IPS-18a (cell line): ENCODE measurements around the gene ISYNA1.

Source experiments
- H3K27ac ChIP-seq: one replicate; pipeline ENCODE4 v1.5.1; 2013; ENCODE audit warnings: low read length
- H3K27me3 ChIP-seq: one replicate; pipeline ENCODE4 v1.6.1; 2013; ENCODE audit warnings: mild to moderate bottlenecking, low read length; ENCODE audit not compliant: control insufficient read depth, insufficient read depth
- H3K36me3 ChIP-seq: one replicate; pipeline ENCODE4 v1.6.1; 2013; ENCODE audit warnings: low read depth, low read length; ENCODE audit not compliant: control insufficient read depth
- H3K4me1 ChIP-seq: one replicate; pipeline ENCODE4 v1.6.1; 2013; ENCODE audit warnings: low read depth, low read length; ENCODE audit not compliant: control insufficient read depth
- H3K4me3 ChIP-seq: one replicate; pipeline ENCODE4 v1.5.1; 2013; ENCODE audit warnings: low read length
- H3K9ac ChIP-seq: one replicate; pipeline ENCODE4 v1.6.1; 2013; ENCODE audit warnings: mild to moderate bottlenecking, low read length, moderate library complexity
- H3K9me3 ChIP-seq: one replicate; pipeline ENCODE4 v1.6.1; 2013; ENCODE audit warnings: low read depth, low read length; ENCODE audit not compliant: control insufficient read depth

Gene ISYNA1

GRCh38 chr19:18475762-18476331, 37.9 kb upstream of the ISYNA1 start:
- Histone ChIP-seq H3K27me3 (no peaks in the 10 kb centered on the region), H3K9ac (no peak overlapping the region), H3K36me3 (no peaks in the 10 kb centered on the region), H3K4me1 (no peaks in the 10 kb centered on the region), H3K27ac (no peak overlapping the region), H3K4me3 (no peak overlapping the region), H3K9me3 (no peaks in the 10 kb centered on the region)

- H3K27ac ChIP-seq: no peak overlapping the region
- no peak overlapping the region for H3K4me3 ChIP-seq
- no peaks in the 10 kb centered on the region for H3K4me1 ChIP-seq
- H3K27me3 ChIP-seq: no peaks in the 10 kb centered on the region
- H3K36me3 ChIP-seq: no peaks in the 10 kb centered on the region
- H3K9me3 ChIP-seq: no peaks in the 10 kb centered on the region
- H3K9ac ChIP-seq: no peak overlapping the region
Measured at GRCh38 chr19:18475004-18475453, 37.1 kb upstream of the ISYNA1 start.

DNA sequence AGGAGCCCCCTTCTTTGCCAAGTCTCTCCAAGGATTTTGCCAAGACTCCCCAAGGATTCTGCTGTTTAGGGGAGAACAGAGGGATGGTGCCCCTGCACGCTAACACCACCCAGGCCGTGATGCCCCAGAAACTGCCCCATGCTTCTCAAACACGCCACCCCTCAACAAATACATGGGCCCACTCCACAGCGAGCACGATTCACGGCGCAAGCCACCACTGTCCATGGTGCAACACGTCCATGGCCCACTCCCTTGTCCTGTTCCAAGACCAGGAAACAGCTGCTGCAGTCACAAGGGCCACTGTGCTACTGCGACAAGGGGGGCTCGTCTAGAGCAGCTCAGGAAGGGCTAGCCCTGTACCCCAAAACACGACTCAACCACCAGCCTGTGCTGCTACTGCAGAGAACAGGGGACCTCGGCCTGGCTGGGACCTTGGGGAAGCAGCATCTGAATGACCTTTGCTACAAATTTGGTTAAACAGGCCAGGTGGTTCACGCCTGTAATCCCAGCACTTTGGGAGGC, 36.5 kb upstream of the ISYNA1 start:
- H3K9ac ChIP-seq: no peak overlapping the region
- no peaks in the 10 kb centered on the region for H3K9me3 ChIP-seq
- H3K27ac ChIP-seq: no peak overlapping the region
- H3K27me3 ChIP-seq: no peaks in the 10 kb centered on the region
- H3K4me1 ChIP-seq: no peaks in the 10 kb centered on the region
- no peak overlapping the region for H3K4me3 ChIP-seq
- no peaks in the 10 kb centered on the region for H3K36me3 ChIP-seq

DNA sequence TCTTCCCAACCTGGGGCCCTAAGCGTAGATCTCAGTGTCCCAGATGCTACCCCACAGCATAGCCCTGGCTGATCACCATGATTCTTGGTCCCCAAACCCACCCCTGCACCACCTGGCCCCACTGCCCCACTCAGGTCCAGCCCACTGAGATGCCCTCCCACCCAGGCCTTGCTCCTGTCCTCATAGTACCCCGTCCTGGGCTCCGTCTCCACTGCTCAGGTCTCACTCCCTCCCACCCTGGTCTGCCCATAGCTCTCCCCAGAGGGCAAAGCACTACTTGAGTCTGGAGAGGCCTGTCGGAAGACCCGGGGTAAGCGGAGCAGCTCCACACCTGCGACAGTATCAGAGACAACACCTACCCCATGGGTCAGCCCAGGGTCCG, 35.8 kb upstream of the ISYNA1 start:
- no peaks in the 10 kb centered on the region for H3K27me3 ChIP-seq
- H3K27ac ChIP-seq: no peak overlapping the region
- no peaks in the 10 kb centered on the region for H3K4me1 ChIP-seq
- no peaks in the 10 kb centered on the region for H3K9me3 ChIP-seq
- H3K36me3 ChIP-seq: no peaks in the 10 kb centered on the region
- no peak overlapping the region for H3K4me3 ChIP-seq
- H3K9ac ChIP-seq: no peak overlapping the region

GRCh38 chr19:18473003-18473705, 35.2 kb upstream of the ISYNA1 start:
- Histone ChIP-seq H3K4me1 (no peaks in the 10 kb centered on the region), H3K27ac (no peak overlapping the region)

GRCh38 chr19:18470787-18471186, 32.9 kb upstream of the ISYNA1 start:
- H3K27ac ChIP-seq: no peak overlapping the region
- no peaks in the 10 kb centered on the region for H3K4me1 ChIP-seq
- no peaks in the 10 kb centered on the region for H3K9me3 ChIP-seq
- H3K27me3 ChIP-seq: no peaks in the 10 kb centered on the region
- no peaks in the 10 kb centered on the region for H3K36me3 ChIP-seq
- H3K4me3 ChIP-seq: no peak overlapping the region
- no peak overlapping the region for H3K9ac ChIP-seq

More at GRCh38 chr19:18473003-18473705, 35.2 kb upstream of the ISYNA1 start:
- no peaks in the 10 kb centered on the region for H3K9me3 ChIP-seq
- no peak overlapping the region for H3K4me3 ChIP-seq
- no peaks in the 10 kb centered on the region for H3K36me3 ChIP-seq
- H3K27me3 ChIP-seq: no peaks in the 10 kb centered on the region
- no peak overlapping the region for H3K9ac ChIP-seq

- Histone ChIP-seq H3K27ac (no peak overlapping the region), H3K4me1 (no peaks in the 10 kb centered on the region), H3K9me3 (no peaks in the 10 kb centered on the region)
Measured at GRCh38 chr19:18469069-18469846, 31.3 kb upstream of the ISYNA1 start.

DNA sequence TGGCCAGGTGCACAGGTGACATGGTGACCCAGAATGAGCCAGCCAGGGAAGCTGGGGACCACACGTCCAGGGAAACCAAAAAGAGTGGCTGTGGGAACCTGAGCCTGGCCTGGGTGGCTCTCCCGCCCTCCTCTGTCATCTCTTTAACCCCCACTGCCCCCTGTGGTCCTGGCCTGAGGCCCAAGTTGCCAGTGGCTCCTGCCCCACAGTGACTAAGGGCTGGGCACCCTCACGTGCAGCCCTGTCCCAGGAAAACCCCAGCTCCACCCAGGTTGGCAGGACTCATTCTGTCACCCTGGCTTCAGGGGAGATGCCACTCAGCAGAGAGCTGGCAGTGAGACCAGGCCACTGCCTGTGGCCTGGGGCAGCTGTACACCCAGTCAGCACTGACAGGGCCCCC, 30.6 kb upstream of the ISYNA1 start:
- Histone ChIP-seq H3K9me3 (no peaks in the 10 kb centered on the region), H3K27ac (no peak overlapping the region), H3K9ac (no peak overlapping the region), H3K4me1 (no peaks in the 10 kb centered on the region), H3K36me3 (peaks cover 2% of the 10 kb centered on the region), H3K27me3 (no peaks in the 10 kb centered on the region), H3K4me3 (no peak overlapping the region)

More at GRCh38 chr19:18469069-18469846, 31.3 kb upstream of the ISYNA1 start:
- no peaks in the 10 kb centered on the region for H3K27me3 ChIP-seq
- H3K9ac ChIP-seq: no peak overlapping the region
- peaks cover 2% of the 10 kb centered on the region for H3K36me3 ChIP-seq
- H3K4me3 ChIP-seq: no peak overlapping the region

DNA sequence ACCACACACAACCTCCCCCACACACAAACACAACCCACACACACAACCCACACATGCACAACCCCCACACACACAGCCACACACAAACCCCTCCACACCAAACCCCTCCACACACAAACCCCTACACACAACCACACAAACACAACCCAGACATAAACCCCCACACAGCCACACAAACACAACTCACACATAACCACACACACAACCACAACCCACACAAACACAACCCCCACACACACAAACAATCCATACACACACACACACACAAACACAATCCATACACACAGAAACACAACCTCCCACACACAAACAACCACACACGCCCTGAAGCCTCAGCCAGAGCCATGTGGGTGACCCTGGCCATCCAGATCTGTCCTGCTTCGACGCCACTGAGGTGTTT, 30.0 kb upstream of the ISYNA1 start:
- H3K9me3 ChIP-seq: no peaks in the 10 kb centered on the region
- H3K27ac ChIP-seq: no peak overlapping the region
- no peak overlapping the region for H3K9ac ChIP-seq
- H3K4me1 ChIP-seq: no peaks in the 10 kb centered on the region
- H3K4me3 ChIP-seq: no peak overlapping the region
- H3K36me3 ChIP-seq: peaks cover 2% of the 10 kb centered on the region
- no peaks in the 10 kb centered on the region for H3K27me3 ChIP-seq

GRCh38 chr19:18466354-18466753, 28.4 kb upstream of the ISYNA1 start:
- Histone ChIP-seq H3K27ac (no peak overlapping the region), H3K4me1 (no peaks in the 10 kb centered on the region), H3K27me3 (no peaks in the 10 kb centered on the region), H3K9ac (no peak overlapping the region), H3K4me3 (no peak overlapping the region), H3K9me3 (no peaks in the 10 kb centered on the region), H3K36me3 (peaks cover 2% of the 10 kb centered on the region)

GRCh38 chr19:18465964-18466339, 28.0 kb upstream of the ISYNA1 start:
- no peaks in the 10 kb centered on the region for H3K9me3 ChIP-seq
- no peak overlapping the region for H3K9ac ChIP-seq
- H3K27ac ChIP-seq: no peak overlapping the region
- H3K27me3 ChIP-seq: no peaks in the 10 kb centered on the region
- H3K36me3 ChIP-seq: peaks cover 2% of the 10 kb centered on the region
- H3K4me3 ChIP-seq: no peak overlapping the region
- H3K4me1 ChIP-seq: no peaks in the 10 kb centered on the region
